Breast epithelium (tissue), 3 donors: Measurements from ENCODE around the gene NAPB.

Experiments
- CTCF ChIP-seq, 3 donors: fragments of 450-650 bp; IDR thresholded peaks; one replicate each; pipeline ENCODE4 v1.5.1; 2016 to 2017; ENCODE audit warnings: antibody characterized with exemption in 3 of 3, mild to moderate bottlenecking in 3 of 3, moderate library complexity in 3 of 3
- POLR2A ChIP-seq: fragments of 450-650 bp; IDR thresholded peaks from one replicate; pipeline ENCODE4 v1.6.1; 2016; ENCODE audit warnings: antibody characterized with exemption, mild to moderate bottlenecking, moderate library complexity
- POLR2AphosphoS5 ChIP-seq, 3 donors: sonication (generic); formaldehyde crosslinking; IDR thresholded peaks; one replicate each; pipeline ENCODE4 v1.6.1; 2017; ENCODE audit warnings: antibody characterized with exemption in 3 of 3

GRCh38 chr20:23434521-23435313, 13.4 kb upstream of the NAPB start:
- no peak for TF ChIP-seq CTCF (IDR thresholded peaks at IDR 0.05)
- TF ChIP-seq POLR2A: no peak
- TF ChIP-seq POLR2AphosphoS5 (IDR thresholded peaks at IDR 0.05): no peak
